Lower leg skin (tissue), 3 donors: ENCODE data around the gene ETS1.

Source experiments
- CTCF ChIP-seq, 3 donors: fragments of 450-650 bp; IDR thresholded peaks; one replicate each; pipeline ENCODE4 v1.5.1; 2016; ENCODE audit warnings: antibody characterized with exemption in 3 of 3, mild to moderate bottlenecking in 3 of 3, moderate library complexity in 2 of 3
- POLR2A ChIP-seq, 2 donors: fragments of 450-650 bp; IDR thresholded peaks; one replicate each; pipeline ENCODE4 v1.6.1; 2016 to 2017; ENCODE audit warnings: antibody characterized with exemption in 2 of 2, mild to moderate bottlenecking in 1 of 2, moderate library complexity in 1 of 2

- TF ChIP-seq CTCF (IDR thresholded peaks at IDR 0.05) (no peak), POLR2A (IDR thresholded peaks at IDR 0.05) (no peak)
Observed at GRCh38 chr11:128620309-128621100, 33.1 kb upstream of the ETS1 start.
